Measurements from ENCODE around the gene FMN1. TPM values are rescaled to one million over a fixed set of nuclear protein-coding genes. Genes with fewer than 3 reads are reported as not detected.

FMN1 gene
- total and polyA plus RNA-seq, 2 of the 8 experiments (the other 6 are each of a cell fraction or from before 2014, with no cell fraction given) = 0.27 to 3.7 TPM

DNA sequence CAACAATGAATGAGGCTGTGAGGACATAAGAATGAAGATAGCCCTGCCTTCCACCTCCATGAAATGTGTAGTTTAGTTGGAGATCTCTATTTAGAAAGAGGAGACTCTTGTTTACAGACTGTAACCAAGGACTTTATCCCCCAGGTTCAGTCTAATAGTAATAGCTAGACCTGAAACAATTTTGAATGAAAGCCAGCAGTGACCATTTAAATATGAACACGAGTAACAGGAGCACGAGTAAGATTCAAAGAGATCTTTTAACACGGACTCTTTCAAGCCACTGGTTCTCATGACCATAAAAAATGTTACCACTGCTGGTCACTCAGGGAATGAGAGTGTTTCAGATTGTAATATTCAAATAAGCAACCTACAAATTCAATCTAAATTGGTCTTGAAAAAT, 123.1 kb downstream of the FMN1 start:
- Histone ChIP-seq H3K4ac (replicated peaks; ENCODE audit: insufficient read length, low read depth, low read length) (no peak overlapping the region), H3K4me2 (ENCODE audit: insufficient read depth in 1 of 2, low read depth in 2 of 2, low read length in 2 of 2) (no peak overlapping the region), H3K27ac (ENCODE audit: low read depth, low read length) (no peak overlapping the region), H3K14ac (ENCODE audit: insufficient read length) (no peak overlapping the region), H2BK120ac (replicated peaks; ENCODE audit: low read depth, low read length) (no peak overlapping the region), H3K36me3 (ENCODE audit: control insufficient read depth in 2 of 4, insufficient read depth in 4 of 4, low read length in 3 of 4) (no peaks in the 10 kb centered on the region), H3K27me3 (replicated peaks in 1 of 4; ENCODE audit: control insufficient read depth in 3 of 4, extremely low read depth in 1 of 4, insufficient read depth in 3 of 4, low read length in 3 of 4) (no peaks in the 10 kb centered on the region; a peak in 1 of 7 replicates), H4K5ac (ENCODE audit: insufficient read length, low read depth, low read length) (no peak overlapping the region), H2BK20ac (ENCODE audit: low read length) (no peak overlapping the region), H3K79me2 (ENCODE audit: control insufficient read depth in 1 of 2, insufficient read depth in 2 of 2, low read length in 2 of 2) (no peaks in the 10 kb centered on the region), H2BK12ac (ENCODE audit: low read depth, low read length) (no peak overlapping the region), H3K79me1 (ENCODE audit: low read depth, low read length) (no peaks in the 10 kb centered on the region), H3K23me2 (ENCODE audit: low read depth, low read length) (no peaks in the 10 kb centered on the region), H2AFZ (ENCODE audit: low read length) (no peak overlapping the region), H3K23ac (ENCODE audit: insufficient read length) (no peak overlapping the region), H4K20me1 (replicated peaks in 1 of 2; ENCODE audit: control insufficient read depth in 1 of 2, insufficient read depth in 2 of 2, low read length in 2 of 2) (no peaks in the 10 kb centered on the region), H2BK5ac (ENCODE audit: low read depth, low read length) (no peak overlapping the region), H3K18ac (ENCODE audit: extremely low read depth, low read length) (no peak overlapping the region), H3K4me1 (replicated peaks in 1 of 4; ENCODE audit: control insufficient read depth in 3 of 4, insufficient read depth in 4 of 4, low read length in 3 of 4) (peaks cover 8 to 23% (median 19%) of the 10 kb centered on the region in 4 experiments), H3K9ac (replicated peaks in 1 of 4; ENCODE audit: extremely low read depth in 1 of 4, low read depth in 3 of 4, low read length in 3 of 4) (no peak overlapping the region), H4K91ac (replicated peaks; ENCODE audit: insufficient read length, low read length) (no peak overlapping the region), H3K4me3 (ENCODE audit: extremely low read depth in 1 of 4, insufficient read depth in 2 of 4, low read depth in 3 of 4, low read length in 4 of 4) (no peak overlapping the region), H3K56ac (replicated peaks; ENCODE audit: insufficient read length, low read depth, low read length) (no peak overlapping the region), H3K9me3 (ENCODE audit: insufficient read depth in 2 of 2, low read depth in 1 of 2, low read length in 1 of 2) (no peaks in the 10 kb centered on the region), H2BK15ac (ENCODE audit: low read length) (no peak overlapping the region), H2AK5ac (ENCODE audit: low read depth, low read length) (no peak overlapping the region), H4K8ac (ENCODE audit: extremely low read depth, insufficient read depth, low read length) (no peak overlapping the region)
- TF ChIP-seq NRF1 (IDR thresholded peaks at IDR 0.05; ENCODE audit: low read depth, low read length) (no peak), KDM4A (IDR thresholded peaks at IDR 0.05; ENCODE audit: low read depth, low read length, severe bottlenecking) (no peak), CHD2 (IDR thresholded peaks at IDR 0.05; ENCODE audit: low read length) (no peak), SRF (IDR thresholded peaks at IDR 0.05; ENCODE audit: low read depth, low read length) (no peak), KDM5A (IDR thresholded peaks at IDR 0.05; ENCODE audit: low read length) (no peak), CBX8 (IDR thresholded peaks at IDR 0.05; ENCODE audit: borderline replicate concordance, low read depth, low read length) (no peak), RXRA (IDR thresholded peaks at IDR 0.05; ENCODE audit: insufficient read depth, low read depth, low read length) (no peak), POLR2AphosphoS5 (IDR thresholded peaks at IDR 0.05; ENCODE audit: low read depth, low read length) (no peak)
- TF ChIP-seq, protein P1, sequence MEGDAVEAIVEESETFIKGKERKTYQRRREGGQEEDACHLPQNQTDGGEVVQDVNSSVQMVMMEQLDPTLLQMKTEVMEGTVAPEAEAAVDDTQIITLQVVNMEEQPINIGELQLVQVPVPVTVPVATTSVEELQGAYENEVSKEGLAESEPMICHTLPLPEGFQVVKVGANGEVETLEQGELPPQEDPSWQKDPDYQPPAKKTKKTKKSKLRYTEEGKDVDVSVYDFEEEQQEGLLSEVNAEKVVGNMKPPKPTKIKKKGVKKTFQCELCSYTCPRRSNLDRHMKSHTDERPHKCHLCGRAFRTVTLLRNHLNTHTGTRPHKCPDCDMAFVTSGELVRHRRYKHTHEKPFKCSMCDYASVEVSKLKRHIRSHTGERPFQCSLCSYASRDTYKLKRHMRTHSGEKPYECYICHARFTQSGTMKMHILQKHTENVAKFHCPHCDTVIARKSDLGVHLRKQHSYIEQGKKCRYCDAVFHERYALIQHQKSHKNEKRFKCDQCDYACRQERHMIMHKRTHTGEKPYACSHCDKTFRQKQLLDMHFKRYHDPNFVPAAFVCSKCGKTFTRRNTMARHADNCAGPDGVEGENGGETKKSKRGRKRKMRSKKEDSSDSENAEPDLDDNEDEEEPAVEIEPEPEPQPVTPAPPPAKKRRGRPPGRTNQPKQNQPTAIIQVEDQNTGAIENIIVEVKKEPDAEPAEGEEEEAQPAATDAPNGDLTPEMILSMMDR (IDR thresholded peaks at IDR 0.05; ENCODE audit: control extremely low read depth in 1 of 3, insufficient read depth in 1 of 3, low read depth in 1 of 3, low read length in 3 of 3) = no peak
- TF ChIP-seq, protein P2, sequence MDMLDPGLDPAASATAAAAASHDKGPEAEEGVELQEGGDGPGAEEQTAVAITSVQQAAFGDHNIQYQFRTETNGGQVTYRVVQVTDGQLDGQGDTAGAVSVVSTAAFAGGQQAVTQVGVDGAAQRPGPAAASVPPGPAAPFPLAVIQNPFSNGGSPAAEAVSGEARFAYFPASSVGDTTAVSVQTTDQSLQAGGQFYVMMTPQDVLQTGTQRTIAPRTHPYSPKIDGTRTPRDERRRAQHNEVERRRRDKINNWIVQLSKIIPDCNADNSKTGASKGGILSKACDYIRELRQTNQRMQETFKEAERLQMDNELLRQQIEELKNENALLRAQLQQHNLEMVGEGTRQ (IDR thresholded peaks at IDR 0.05; ENCODE audit: low read length) = no peak
- TF ChIP-seq, protein P3, sequence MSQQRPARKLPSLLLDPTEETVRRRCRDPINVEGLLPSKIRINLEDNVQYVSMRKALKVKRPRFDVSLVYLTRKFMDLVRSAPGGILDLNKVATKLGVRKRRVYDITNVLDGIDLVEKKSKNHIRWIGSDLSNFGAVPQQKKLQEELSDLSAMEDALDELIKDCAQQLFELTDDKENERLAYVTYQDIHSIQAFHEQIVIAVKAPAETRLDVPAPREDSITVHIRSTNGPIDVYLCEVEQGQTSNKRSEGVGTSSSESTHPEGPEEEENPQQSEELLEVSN (IDR thresholded peaks at IDR 0.05) = no peak
- WGBS, 2 experiments (ENCODE audit: extremely low coverage in 1 of 2, insufficient coverage in 1 of 2, insufficient read length in 1 of 2, insufficient replicate concordance in 2 of 2, low coverage in 1 of 2, low lambda C conversion rate in 2 of 2, missing lambda C conversion rate in 1 of 2) = 88% methylated on average over 3 of the region's 3 CpGs; no CpG with 5 or more reads in 1 of the 2 experiments
- ChIA-PET POLR2A (ENCODE audit: partially characterized antibody) (no interaction called here), CTCF (ENCODE audit: partially characterized antibody) (no interaction called here)
- no peak for FAIRE-seq
- no peak for DNase-seq (ENCODE audit: low read depth in 1 of 2, low spot score in 2 of 2)
